Sigmoid colon (tissue), 4 donors: ENCODE results near the gene RINT1.
"Not testable (repeated sequence)": the region's sequence is repeated elsewhere in the genome, so short reads cannot be mapped to it uniquely, and the experiment has no call there.

Source experiments
- CTCF ChIP-seq, 4 experiments: fragments of 450-650 bp in 3 of 4; fragments of 200-600 bp in 1 of 4; IDR thresholded peaks; one replicate each; pipeline ENCODE4 v1.5.1; 2016 to 2019; ENCODE audit warnings: antibody characterized with exemption in 4 of 4, mild to moderate bottlenecking in 3 of 4, moderate library complexity in 2 of 4
- EP300 ChIP-seq, 4 donors: sonication (generic); formaldehyde crosslinking; IDR thresholded peaks; one replicate each; pipeline ENCODE4 v1.6.1; 2017; ENCODE audit warnings: antibody characterized with exemption in 4 of 4
- POLR2A ChIP-seq, 2 donors: fragments of 450-650 bp; IDR thresholded peaks; one replicate each; pipeline ENCODE4 v1.6.1; 2016; ENCODE audit warnings: antibody characterized with exemption in 2 of 2, mild to moderate bottlenecking in 2 of 2, moderate library complexity in 2 of 2
- POLR2AphosphoS5 ChIP-seq, 4 donors: sonication (generic); formaldehyde crosslinking; IDR thresholded peaks; one replicate each; pipeline ENCODE4 v1.6.1; 2017; ENCODE audit warnings: antibody characterized with exemption in 4 of 4

- TF ChIP-seq CTCF, POLR2A, EP300, POLR2AphosphoS5 (IDR thresholded peaks at IDR 0.05): not testable (repeated sequence)
Measured at GRCh38 chr7:105527737-105528136, 4.3 kb upstream of the RINT1 start.
